Right hindlimb (tissue), 1 donor: ENCODE data around the gene PRSS53.
"Not testable (repeated sequence)": the region's sequence is repeated elsewhere in the genome, so short reads cannot be mapped to it uniquely, and the experiment has no call there.

Experiments
- DNase-seq: peaks from one replicate; pipeline ENCODE4 v3.0.0-alpha.2; 2018

PRSS53 gene

GRCh38 chr16:31088459-31089183 is at the start of gene PRSS53:
TSS of gene PRSS53 (minus strand) at chr16:31088943. CDS start at chr16:31088809, 134 bp downstream.
- no peak for DNase-seq

DNA sequence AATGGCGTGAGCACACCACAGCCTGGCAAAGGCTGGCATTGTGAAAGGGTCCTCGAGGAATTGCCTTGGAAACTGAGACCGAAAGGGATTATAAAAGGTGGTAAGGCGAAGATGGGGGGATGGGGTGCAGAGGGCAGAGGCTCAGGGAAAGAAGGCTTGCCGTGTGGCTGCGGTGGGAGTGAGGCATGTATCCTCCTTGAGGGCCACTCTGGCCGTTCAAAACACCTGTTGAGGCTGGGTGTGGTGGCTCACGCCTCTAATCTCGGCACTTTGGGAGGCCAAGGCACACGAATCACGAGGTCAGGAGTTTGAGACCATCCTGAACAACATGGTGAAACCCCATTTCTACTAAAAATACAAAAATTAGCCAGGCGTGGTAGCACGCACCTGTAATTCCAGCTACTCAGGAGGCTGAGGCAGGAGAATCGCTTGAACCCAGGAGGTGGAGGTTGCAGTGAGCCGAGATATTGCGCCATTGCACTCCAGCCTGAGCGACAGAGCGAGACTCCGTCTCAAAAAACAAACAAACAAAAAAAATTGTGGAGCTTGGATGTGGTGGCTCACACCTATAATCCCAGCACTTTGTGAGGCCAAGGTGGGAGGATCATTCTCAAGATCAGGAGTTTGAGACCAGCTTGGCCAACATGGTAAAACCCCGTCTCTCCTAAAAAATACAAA is 48.2 kb upstream of the PRSS53 start:
- DNase-seq, result not testable (repeated sequence)

- DNase-seq, result no peak
Observed at GRCh38 chr16:31136287-31136662, 47.5 kb upstream of the PRSS53 start.

- no peak for DNase-seq
Observed at GRCh38 chr16:31135535-31136286, 47.0 kb upstream of the PRSS53 start, which contains the start of gene PRSS8. TSS of gene PRSS8 (minus strand) at chr16:31135727. CDS start at chr16:31135498, 229 bp downstream.

- no peak for DNase-seq
Observed at GRCh38 chr16:31134625-31135534, 46.1 kb upstream of the PRSS53 start.

DNA sequence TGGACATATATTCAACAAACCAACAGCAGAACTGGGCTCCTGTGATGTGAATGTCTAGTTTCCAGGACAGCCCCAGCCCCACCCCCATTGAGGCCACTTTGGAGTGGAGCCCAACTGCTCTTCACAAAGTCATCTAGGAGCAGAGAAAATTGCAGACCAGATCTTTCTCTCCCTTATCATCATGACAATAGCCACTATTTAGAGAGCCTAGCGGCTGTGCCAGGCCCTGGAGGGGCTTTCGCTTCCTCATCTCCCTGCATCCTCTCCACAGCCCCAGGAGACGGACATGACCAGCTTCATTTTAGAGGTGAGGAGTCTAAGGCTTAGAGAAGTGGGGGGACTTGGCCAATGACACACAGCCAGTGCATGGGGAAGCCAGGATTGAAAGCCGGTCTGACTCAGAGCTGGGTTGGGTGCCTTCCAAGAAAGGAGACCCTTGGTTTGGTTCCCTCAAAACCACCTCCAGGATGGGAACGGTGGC is 45.4 kb upstream of the PRSS53 start:
- no peak for DNase-seq

GRCh38 chr16:31133046-31133501 is 44.3 kb upstream of the PRSS53 start:
- DNase-seq, result no peak

DNA sequence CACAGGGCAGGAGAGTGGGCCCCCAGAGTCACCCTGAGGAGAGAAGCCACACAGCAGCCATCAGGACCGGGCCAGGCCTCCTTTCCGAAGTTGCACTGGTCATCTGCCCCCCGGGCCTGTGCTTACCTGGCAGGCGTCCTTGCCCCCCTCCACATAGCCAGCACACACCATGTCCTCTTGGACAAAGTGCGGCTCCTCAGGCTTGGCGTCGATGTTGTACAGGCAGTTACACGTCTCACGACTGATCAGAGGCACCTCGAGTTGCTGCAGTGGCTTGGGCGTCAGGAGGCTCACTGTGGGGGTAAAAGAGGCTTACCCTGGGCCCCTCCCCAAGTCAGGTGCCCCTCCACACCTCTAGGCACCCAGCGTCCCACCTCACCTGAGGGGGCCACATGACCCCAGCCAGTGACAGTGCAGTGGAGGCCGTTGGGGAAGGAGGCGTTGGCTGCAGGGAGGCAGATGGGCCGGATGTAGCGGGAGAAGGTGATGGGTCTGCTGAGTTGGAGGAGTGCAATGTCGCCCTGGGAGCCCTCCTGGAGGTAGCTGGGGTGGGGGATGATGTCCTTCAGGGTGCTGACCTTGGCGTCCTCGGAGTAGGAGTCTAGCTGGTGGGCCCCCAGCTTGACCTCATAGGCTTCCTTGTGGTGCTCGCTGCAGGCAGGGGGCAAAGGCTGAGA is 43.7 kb upstream of the PRSS53 start:
- DNase-seq, result no peak

- DNase-seq, result no peak
Observed at GRCh38 chr16:31131841-31132271, 43.1 kb upstream of the PRSS53 start.

- no peak for DNase-seq
Observed at GRCh38 chr16:31131416-31131815, 42.7 kb upstream of the PRSS53 start.

DNA sequence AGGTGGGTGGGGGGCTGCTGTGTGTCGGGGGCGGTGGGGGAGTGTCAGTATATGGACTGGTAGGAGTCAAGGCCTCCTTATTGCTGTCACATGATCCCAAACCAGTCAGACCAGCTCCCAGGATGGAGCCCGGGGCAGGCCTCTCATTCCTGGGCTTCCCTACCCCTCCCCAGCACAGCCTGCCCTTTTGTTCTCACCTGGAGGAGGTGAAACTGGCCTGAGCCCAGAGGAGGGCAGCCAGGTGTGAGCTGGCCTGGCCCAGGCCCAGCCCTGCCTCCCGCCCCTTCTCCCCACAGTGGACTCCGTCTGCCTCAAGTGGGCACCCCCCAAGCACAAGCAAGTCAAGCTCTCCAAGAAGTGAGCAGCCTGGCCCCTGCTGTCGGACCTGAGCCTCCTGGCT is 42.2 kb upstream of the PRSS53 start:
- no peak for DNase-seq

DNA sequence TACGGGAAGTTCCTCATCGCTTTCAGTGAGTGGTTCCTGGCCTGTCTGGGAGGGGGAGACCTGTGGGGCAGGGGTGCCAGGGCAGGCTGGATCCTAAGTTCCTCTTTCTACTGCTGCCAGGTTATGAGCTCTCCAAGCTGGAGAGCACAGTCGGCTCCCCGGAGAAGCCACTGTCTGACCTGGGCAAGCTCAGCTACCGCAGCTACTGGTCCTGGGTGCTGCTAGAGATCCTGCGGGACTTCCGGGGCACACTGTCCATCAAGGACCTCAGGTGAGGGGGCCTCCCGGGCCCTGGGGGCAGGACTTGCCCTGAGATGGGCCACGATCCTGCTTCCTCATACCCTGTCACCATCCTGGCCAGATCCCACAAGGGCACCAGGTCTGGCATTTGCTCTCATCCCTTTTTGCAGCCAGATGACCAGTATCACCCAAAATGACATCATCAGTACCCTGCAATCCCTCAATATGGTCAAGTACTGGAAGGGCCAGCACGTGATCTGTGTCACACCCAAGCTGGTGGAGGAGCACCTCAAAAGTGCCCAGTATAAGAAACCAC is 41.7 kb upstream of the PRSS53 start:
- DNase-seq, result no peak

DNA sequence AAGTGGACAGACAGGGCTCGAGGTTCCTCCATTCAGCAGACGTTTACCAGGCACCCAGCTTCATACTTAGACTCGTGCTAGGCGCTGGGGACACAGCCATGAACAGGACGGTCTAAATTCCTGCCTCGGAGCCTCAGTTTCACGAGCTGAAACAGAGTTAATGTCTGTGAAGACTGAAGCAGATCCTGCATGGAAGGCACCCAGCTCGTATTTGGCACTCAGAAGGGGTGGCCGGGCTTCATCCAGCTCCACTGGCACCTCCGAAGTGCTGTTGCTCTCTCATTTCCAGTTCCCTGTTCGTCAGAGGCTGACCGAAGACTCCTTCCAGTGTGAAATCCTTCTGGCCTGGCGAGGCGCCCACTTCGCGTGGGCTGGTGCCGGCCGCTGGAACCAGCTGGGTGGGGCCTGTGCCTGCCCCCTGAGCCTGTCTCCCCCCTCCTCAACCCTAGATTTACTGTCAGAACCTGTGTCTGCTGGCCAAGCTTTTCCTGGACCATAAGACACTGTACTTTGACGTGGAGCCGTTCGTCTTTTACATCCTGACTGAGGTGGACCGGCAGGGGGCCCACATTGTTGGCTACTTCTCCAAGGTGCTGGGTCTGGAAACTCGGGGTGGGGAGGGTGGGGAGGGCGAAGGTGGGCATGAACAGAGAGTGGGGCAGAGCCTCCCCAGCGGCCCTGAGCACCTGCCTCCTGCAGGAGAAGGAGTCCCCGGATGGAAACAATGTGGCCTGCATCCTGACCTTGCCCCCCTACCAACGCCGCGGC is 41.0 kb upstream of the PRSS53 start:
- no peak for DNase-seq

DNA sequence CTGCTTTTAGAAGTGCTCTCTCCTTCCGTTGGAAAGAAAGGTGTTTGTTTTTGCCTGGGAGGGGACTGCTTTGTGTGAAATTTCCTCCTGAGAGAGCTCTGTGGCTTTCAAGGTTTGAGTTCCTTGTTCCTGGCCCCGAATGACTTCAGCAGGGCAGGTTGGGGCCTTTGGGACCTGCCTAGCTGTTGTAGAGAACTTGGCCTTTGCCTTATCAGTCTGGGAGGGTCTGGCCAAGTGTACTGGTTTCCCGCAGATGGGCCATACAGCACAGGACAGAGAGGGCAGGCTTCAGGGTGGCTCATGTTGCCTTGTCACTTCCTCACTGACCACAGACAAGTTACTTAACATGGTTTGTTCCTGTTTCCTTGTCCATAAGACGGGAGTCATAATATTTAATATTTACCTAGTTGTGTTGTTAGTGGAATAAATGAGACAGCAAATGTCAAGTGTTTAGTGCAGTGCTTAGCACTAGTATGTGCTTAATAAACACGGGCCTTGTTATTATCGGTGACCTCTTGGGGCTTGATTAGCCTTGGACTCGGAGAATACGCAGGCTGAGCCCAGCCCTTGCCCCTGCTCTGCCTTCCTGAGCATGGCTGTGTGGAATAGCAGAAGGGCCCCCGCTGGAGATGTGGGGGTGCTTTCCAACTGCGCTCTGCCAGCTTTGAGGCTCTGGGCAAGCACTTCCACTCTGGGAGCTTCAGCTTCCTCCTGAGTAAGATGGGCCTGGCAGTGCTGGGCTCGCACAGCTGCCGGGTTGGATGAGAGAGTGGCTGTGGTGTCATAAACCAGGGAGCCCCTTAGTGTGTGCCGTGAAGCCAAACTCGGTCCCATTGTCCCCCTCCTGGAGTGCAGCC is 40.2 kb upstream of the PRSS53 start:
- DNase-seq, result no peak

- no peak for DNase-seq
Observed at GRCh38 chr16:31127182-31127581, 38.4 kb upstream of the PRSS53 start.

DNA sequence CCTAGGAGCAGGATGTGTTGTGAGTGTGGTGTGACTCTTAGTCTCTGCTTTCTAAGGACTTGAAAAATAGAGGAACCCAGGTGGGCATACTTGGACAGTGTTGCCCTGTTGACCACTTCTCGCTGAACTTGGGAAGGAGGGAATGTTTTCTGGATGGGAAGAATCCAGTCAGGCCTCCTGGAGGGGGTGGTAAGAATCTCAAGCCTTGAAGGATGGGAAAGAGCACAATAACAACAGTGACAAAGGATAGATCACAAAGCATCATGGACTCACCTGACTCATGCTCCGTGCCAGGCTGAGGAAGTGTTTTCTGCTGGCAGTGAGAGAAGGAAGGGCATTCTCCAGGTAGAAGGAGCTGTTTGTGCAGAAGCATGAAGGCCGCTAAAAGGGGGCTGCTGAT is 37.1 kb upstream of the PRSS53 start:
- DNase-seq, result no peak

GRCh38 chr16:31120129-31120528 is 31.4 kb upstream of the PRSS53 start:
- DNase-seq, result no peak

DNA sequence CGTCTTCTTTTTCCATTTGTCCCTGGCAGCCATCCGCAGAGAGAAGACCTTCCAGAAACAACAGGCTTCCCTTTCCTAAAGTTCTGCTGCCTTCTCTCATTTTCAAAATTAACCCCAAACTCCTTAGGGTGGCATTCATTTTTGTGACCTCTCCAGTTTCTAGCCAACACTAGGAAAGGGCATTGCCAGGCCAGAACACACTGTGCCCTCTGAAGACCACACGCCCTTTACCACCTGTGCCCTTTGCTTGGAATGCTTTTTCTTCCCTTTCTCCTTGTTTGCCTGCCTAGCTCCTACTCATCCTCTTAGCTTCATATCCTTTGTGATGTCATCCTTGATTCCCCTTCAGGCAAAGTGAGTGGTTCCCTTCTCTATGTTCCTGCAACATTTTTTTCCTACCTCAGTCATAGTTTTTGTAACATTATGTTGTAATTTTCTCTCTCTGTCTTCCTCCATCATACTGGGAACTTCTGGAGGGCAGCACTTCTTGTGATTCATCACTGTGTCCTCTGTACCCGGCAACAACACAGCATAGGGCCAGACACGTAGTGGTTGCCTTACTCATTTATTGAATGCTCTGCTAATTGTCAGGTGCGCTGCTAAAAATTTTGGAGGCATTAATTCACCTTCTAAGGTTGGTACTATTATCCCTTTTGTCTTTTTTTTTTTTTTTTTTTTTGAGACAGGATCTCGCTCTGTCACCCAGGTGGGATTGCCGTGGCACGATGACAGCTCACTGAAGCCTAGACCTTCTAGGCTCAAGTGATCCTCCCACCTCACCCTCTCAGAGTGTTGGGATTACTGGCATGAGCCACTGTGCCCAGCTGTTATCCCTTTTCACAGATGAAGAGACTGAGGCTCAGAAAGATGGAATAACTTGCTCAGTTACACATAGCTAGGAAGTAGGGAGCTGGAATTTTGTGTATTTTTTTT is 29.7 kb upstream of the PRSS53 start:
- DNase-seq, result no peak
